Measurements from ENCODE around the gene MYO9B. TPM values are rescaled to one million over a fixed set of nuclear protein-coding genes. Genes with fewer than 3 reads are reported as not detected.

The MYO9B gene
- total RNA-seq, 1 experiment from 2014 or later = 58.6 TPM

- no peak overlapping the region for H2BK20ac ChIP-seq (ENCODE audit: low read depth, low read length, poor library complexity, severe bottlenecking)
- DNase-seq = no peak
- H4K8ac ChIP-seq (replicated peaks; ENCODE audit: insufficient read length, low read depth, low read length) = no peak overlapping the region
- H3K56ac ChIP-seq (ENCODE audit: insufficient read length, low read depth, low read length) = no peak overlapping the region
- H3K79me2 ChIP-seq (ENCODE audit: insufficient read depth, low read length) = no peaks in the 10 kb centered on the region
- no peak overlapping the region for H2AFZ ChIP-seq (ENCODE audit: low read length)
- Mint-ChIP-seq H3K9me3 (no peaks in the 10 kb centered on the region), H3K36me3 (ENCODE audit: insufficient read depth in 1 of 3, low read depth in 3 of 3) (peaks cover 29 to 75% (median 49%) of the 10 kb centered on the region in 3 experiments; a peak in 6 of 7 replicates), H3K4me3 (no peak overlapping the region), H3K4me1 (no peaks in the 10 kb centered on the region), H3K27ac (no peak overlapping the region), H3K27me3 (ENCODE audit: low read depth) (no peaks in the 10 kb centered on the region)
- no peak overlapping the region for H3K14ac ChIP-seq (ENCODE audit: insufficient read depth, low read length)
- no peaks in the 10 kb centered on the region for H3K4me1 ChIP-seq (ENCODE audit: insufficient read depth, low read length)
- no peak overlapping the region for H2BK120ac ChIP-seq (ENCODE audit: low read depth, low read length, poor library complexity, severe bottlenecking)
- H3K18ac ChIP-seq (ENCODE audit: insufficient read length, low read depth, low read length) = no peak overlapping the region
- H2BK12ac ChIP-seq (ENCODE audit: insufficient read length, low read depth, low read length) = no peak overlapping the region
- H3K4me2 ChIP-seq (ENCODE audit: insufficient read depth, insufficient read length, low read length) = no peak overlapping the region
- H2AK5ac ChIP-seq (ENCODE audit: insufficient read length, low read length) = no peak overlapping the region
- no peak overlapping the region for H3K4ac ChIP-seq (ENCODE audit: low read depth, low read length)
- no peak overlapping the region for H3T11ph ChIP-seq (ENCODE audit: low read length)
- no peaks in the 10 kb centered on the region for H3K79me1 ChIP-seq (ENCODE audit: insufficient read depth, low read depth, low read length, poor library complexity, severe bottlenecking)
- no peaks in the 10 kb centered on the region for H4K20me1 ChIP-seq (ENCODE audit: control insufficient read depth, insufficient read depth, insufficient read length)
- H4K91ac ChIP-seq (ENCODE audit: insufficient read length, low read depth, low read length) = no peak overlapping the region
- no peak overlapping the region for H3K9ac ChIP-seq (ENCODE audit: extremely low read depth, insufficient read length, low read length)
- TF ChIP-seq CTCF (conservative IDR thresholded peaks at IDR 0.05) = no peak
- no peak overlapping the region for H3K27ac ChIP-seq (ENCODE audit: insufficient read length, low read depth, low read length)
- peaks cover 19% of the 10 kb centered on the region for H3K9me3 ChIP-seq (ENCODE audit: control insufficient read depth, low read depth, low read length)
- no peak overlapping the region for H3K23ac ChIP-seq (ENCODE audit: insufficient read length, low read depth, low read length)
- H4K5ac ChIP-seq (ENCODE audit: insufficient read length, low read depth, low read length) = no peak overlapping the region
- H2BK15ac ChIP-seq (ENCODE audit: low read depth, low read length) = no peak overlapping the region
- no peaks in the 10 kb centered on the region for H3K27me3 ChIP-seq (ENCODE audit: insufficient read depth, low read length)
- no peaks in the 10 kb centered on the region for H3K23me2 ChIP-seq (ENCODE audit: insufficient read length, low read depth, low read length, poor library complexity, severe bottlenecking)
- no CpG with 5 or more reads among the region's 8 CpGs for WGBS (ENCODE audit: extremely low coverage, insufficient read length, low lambda C conversion rate)
- H2BK5ac ChIP-seq (ENCODE audit: insufficient read length, low read length) = no peak overlapping the region
Measured at GRCh38 chr19:17058236-17058635, 17.3 kb upstream of the MYO9B start.
